Mucosa of descending colon (tissue), 3 donors: ENCODE results near the gene NXNL1. TPM values are rescaled to one million over a fixed set of nuclear protein-coding genes. Genes with fewer than 3 reads are reported as not detected.

Experiments used
- ATAC-seq: fragments of 200-7000 bp; cut with Tn5 transposase; one replicate; pipeline ENCODE4 v1.9.1; 2020; ENCODE audit warnings: mild to moderate bottlenecking, moderate library complexity
- DNase-seq, 3 donors: peaks; one replicate each; pipeline ENCODE4 v3.0.0-alpha.2; 2020
- H3K36me3 ChIP-seq: fragments of 200-600 bp; one replicate; pipeline ENCODE4 v1.8.0; 2021; ENCODE audit warnings: low read depth, mild to moderate bottlenecking
- H3K4me1 ChIP-seq: fragments of 200-600 bp; one replicate; pipeline ENCODE4 v1.8.0; 2021; ENCODE audit warnings: low read depth, mild to moderate bottlenecking
- H3K4me3 ChIP-seq: fragments of 200-600 bp; one replicate; pipeline ENCODE4 v1.8.0; 2021; ENCODE audit warnings: mild to moderate bottlenecking
- H3K9me3 ChIP-seq: fragments of 200-600 bp; one replicate; pipeline ENCODE4 v1.8.0; 2021; ENCODE audit warnings: mild to moderate bottlenecking
- intact Hi-C, 2 donors: fragments of 100-400 bp; cut with DNase I in 1 of 2; cut with micrococcal nuclease in 1 of 2; formaldehyde crosslinking; loops; one replicate each; pipeline versions ENCODE4 v1.11.0 to v1.11.1; 2022; cut with DNase I, micrococcal nuclease
- total RNA-seq, 3 donors: library from RNA; stranded (reverse); fragmentation: NEBNext Ultra II Directional in 2 of 3; extraction: Animal tissue kit (Norgen Biotek cat#: 25700) in 2 of 3; gene quantifications; one replicate each; pipeline versions ENCODE4 v1.2.1 to v1.2.4, GENCODE V29; 2021 to 2023
- TF ChIP-seq, protein P1 (sequence below): fragments of 200-600 bp; IDR thresholded peaks from one replicate; pipeline ENCODE4 v1.8.0; 2022; ENCODE audit warnings: antibody characterized with exemption, mild to moderate bottlenecking
- donor health status: DM: no; HTN: no; CAD: no; lungs with moderate emphysema.
- donor health status: DM: no; HTN: no; CAD: no.
- donor health status: DM: no; HTN: yes; CAD: no.

The NXNL1 gene
- total RNA-seq, 3 donors from 2014 or later, result not detected

GRCh38 chr19:17435218-17435617 lies 25.5 kb downstream of the NXNL1 start:
- intact Hi-C loops, result no loop called here
- Histone ChIP-seq H3K4me1 (no peaks in the 10 kb centered on the region), H3K9me3 (no peaks in the 10 kb centered on the region), H3K4me3 (no peak overlapping the region), H3K36me3 (no peaks in the 10 kb centered on the region)
- no peak for DNase-seq
- TF ChIP-seq, protein P1, sequence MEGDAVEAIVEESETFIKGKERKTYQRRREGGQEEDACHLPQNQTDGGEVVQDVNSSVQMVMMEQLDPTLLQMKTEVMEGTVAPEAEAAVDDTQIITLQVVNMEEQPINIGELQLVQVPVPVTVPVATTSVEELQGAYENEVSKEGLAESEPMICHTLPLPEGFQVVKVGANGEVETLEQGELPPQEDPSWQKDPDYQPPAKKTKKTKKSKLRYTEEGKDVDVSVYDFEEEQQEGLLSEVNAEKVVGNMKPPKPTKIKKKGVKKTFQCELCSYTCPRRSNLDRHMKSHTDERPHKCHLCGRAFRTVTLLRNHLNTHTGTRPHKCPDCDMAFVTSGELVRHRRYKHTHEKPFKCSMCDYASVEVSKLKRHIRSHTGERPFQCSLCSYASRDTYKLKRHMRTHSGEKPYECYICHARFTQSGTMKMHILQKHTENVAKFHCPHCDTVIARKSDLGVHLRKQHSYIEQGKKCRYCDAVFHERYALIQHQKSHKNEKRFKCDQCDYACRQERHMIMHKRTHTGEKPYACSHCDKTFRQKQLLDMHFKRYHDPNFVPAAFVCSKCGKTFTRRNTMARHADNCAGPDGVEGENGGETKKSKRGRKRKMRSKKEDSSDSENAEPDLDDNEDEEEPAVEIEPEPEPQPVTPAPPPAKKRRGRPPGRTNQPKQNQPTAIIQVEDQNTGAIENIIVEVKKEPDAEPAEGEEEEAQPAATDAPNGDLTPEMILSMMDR, result no peak
- no peak for ATAC-seq

DNA sequence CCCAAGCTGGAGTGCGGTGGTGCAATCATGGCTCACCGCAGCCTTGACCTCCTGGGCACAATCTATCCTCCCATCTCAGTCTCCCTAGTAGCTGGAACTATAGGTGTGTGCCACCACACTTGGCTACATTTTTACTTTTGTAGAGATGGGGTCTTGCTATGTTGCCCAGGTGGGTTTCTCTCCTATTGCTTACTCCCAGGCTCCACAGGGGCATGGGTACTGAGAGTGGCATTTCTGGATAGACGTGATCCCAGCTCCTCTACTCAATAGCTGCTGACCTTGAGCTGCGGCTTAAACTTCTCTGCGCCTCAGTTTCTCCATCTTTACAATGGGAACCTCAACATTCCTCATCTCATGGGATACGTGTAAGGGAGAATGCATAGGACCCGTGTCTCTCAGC lies 29.3 kb downstream of the NXNL1 start:
- no peak for ATAC-seq
- intact Hi-C loops, result no loop called here
- no peak for DNase-seq
- Histone ChIP-seq H3K9me3 (no peaks in the 10 kb centered on the region), H3K36me3 (no peaks in the 10 kb centered on the region), H3K4me1 (no peaks in the 10 kb centered on the region), H3K4me3 (no peak overlapping the region)
- TF ChIP-seq, protein P1, result no peak

GRCh38 chr19:17429641-17430113 lies 31.0 kb downstream of the NXNL1 start:
- no peak for ATAC-seq
- TF ChIP-seq, protein P1, result no peak
- DNase-seq, result no peak
- intact Hi-C loops, result no loop called here
- H3K4me3 ChIP-seq, result no peak overlapping the region
- no peaks in the 10 kb centered on the region for H3K36me3 ChIP-seq
- no peaks in the 10 kb centered on the region for H3K4me1 ChIP-seq
- H3K9me3 ChIP-seq, result no peaks in the 10 kb centered on the region

DNA sequence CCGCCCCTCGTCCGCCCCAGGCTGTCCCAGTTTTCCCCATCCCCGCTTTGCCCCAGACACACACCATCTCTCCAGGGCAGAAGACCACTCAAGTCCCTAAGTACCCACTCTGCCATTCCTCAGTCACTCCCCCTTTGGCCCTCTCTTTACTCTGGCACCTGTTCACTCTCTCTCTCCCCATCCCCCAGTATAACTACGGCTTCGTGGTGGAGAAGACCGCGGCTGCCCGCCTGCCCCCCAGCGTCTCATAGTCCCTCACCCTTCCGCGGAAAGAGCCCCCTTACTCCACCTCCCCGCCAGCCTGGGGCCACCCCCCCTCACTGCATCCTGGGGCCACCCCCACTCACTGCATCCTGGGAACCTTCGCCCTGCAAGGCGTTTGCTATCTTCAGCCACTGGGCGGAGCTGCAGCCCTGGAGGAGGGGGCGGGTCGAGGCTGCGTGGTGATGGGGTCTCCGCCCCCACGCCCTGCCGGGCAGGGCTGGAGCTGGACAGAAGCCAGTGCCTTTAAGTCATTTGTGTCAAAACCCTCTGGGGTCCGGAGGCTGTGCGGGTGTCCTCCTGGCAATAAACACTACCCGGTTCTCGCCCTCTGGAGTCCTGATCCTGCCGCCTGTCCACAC lies 35.9 kb downstream of the NXNL1 start:
- Histone ChIP-seq H3K4me1 (peaks cover 5% of the 10 kb centered on the region), H3K9me3 (no peaks in the 10 kb centered on the region), H3K4me3 (no peak overlapping the region), H3K36me3 (no peaks in the 10 kb centered on the region)
- DNase-seq (peak in 1 of 3 donors; percentile 31), ATAC-seq (peak; percentile 24)
- TF ChIP-seq, protein P1, result no peak
- intact Hi-C loops, result no loop called here

GRCh38 chr19:17423429-17424208 lies 37.1 kb downstream of the NXNL1 start:
- Histone ChIP-seq H3K9me3 (no peaks in the 10 kb centered on the region), H3K4me1 (peaks cover 11% of the 10 kb centered on the region), H3K36me3 (no peaks in the 10 kb centered on the region), H3K4me3 (no peak overlapping the region)
- no peak for DNase-seq
- TF ChIP-seq, protein P1, result no peak
- intact Hi-C loops, result no loop called here
- ATAC-seq, result no peak
